Renal cortical epithelial cell (primary cell): ENCODE data around the gene CRTC3. TPM values are rescaled to one million over a fixed set of nuclear protein-coding genes. Genes with fewer than 3 reads are reported as not detected.
A peak's percentile ranks its signal among the peaks of the same experiment; 100 is the strongest.

Source experiments
- DNase-seq: peaks from one replicate; pipeline ENCODE4 v3.0.0-alpha.2; 2011; ENCODE audit warnings: low read depth
- total RNA-seq: library from RNA; depleted of rRNA; stranded (reverse); fragments of >200 nt; gene quantifications from 2 replicates; pipeline ENCODE4 v1.2.3, GENCODE V29; 2014

Gene CRTC3
- total RNA-seq, 1 donor from 2014 or later: 17.3 TPM

DNA sequence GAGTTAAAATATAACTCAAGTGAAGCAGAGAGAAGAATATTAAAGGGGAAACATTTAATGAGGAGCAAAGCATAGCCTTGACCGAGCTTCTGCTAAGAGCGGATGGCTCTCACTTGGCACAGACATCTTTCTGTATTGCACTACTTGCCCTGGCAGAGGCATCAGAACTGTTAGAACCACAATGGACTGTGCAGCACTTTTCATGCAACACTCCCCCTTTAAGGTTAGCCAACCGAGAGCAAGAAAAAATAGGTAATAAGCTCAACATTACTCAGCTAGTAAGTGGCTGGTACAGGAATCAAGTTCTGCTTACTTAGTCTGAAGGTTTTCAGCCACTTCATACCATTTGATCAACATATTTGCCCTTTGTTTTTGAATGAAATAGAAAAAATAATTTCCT, 33.7 kb downstream of the CRTC3 start:
- DNase-seq: no peak

DNA sequence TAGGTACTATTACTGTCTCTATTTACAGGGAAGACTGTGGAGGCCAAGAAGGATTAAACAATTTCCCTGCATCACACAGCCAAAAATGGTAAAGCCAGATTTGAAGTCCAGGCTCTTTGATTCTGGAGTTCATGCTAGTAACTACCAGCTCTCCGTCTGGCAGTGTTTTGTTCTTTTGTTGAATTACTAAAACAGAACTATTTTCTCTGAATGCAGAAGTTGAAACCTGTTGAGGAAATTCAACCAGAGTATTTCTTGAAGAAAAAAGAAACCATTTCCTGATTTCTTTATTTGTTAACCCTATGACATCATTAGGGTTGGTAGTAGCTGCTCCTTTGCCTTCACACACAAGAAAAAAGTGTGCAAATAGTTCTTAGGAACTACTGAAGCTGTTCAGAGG, 34.3 kb downstream of the CRTC3 start:
- no peak for DNase-seq

DNA sequence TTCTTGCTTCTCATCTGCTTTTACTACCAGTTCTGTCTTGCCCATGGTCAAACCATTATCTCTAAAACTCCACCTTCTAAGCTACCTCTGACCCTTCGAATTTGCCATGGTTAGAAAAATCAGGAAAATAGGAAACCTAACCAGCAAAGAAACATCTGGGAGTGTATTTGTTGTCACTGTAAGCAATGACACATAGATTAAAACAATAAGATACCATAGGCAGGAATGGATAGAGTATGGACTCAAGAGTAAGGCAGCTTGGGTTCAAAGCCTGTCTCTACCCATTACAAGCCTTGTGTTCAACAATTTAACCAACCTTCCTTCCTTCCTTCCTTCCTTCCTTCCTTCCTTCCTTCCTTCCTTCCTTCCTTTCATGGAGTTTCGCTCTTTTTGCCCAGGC, 34.9 kb downstream of the CRTC3 start:
- DNase-seq: no peak

DNA sequence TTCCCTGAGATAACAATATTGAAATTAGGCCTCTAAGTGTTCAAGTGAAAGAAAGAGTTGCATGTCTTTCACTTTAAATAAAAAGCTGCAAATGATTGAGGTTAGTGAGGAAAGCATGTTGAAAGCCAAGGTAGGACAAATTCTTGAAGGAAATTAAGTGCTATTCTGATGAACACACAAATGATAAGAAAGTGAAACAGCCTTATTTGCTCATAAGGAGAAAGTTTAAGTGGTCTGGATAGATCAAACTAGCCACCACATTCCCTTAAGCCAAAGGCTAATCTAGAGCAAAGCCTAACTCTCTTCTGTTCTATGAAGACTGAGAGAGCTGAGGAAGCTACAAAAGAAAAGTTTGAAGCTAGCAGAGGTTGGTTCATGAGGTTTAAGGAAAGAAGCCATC, 36.1 kb downstream of the CRTC3 start:
- no peak for DNase-seq

DNA sequence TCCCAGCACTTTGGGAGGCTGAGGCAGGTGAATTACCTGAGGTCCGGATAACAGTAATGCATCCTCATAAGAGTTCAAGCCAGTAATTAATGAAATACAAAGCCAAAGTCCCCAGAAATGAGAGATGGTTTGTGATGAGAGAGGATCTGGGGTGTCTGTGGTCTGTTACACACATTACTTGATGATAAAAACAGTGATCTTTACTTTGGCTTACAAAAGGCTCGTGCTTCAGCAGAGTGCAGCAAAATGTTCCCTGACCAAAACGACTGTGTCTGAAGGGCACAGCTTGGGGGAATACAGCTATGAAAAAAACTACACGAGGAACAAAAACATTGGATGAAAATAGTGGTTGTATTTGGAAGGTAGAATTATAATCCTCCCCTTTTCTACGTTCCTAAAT, 40.9 kb downstream of the CRTC3 start:
- no peak for DNase-seq

DNA sequence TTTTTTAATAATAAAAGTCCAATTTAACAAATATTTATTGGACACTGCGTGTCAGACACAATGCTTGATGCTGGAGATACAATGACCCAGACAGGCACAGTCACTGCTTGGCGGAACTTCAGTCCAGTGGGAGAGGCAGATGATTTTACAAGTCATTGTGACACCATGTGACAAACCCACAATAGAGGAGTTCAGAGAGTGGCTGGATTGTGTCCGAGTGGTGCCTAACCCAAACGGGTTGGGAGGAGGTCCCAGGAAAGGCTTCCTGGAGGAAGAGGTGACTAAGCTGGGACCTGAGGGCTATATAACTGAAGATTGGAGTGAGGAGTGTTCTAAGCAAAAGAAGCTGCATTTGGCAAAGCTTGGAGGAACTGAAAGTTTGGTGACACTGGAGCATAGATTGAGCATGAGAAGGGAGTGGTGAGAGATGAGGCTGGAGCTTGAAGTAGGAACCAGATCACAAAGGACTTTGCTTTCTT, 41.4 kb downstream of the CRTC3 start:
- DNase-seq: no peak

DNA sequence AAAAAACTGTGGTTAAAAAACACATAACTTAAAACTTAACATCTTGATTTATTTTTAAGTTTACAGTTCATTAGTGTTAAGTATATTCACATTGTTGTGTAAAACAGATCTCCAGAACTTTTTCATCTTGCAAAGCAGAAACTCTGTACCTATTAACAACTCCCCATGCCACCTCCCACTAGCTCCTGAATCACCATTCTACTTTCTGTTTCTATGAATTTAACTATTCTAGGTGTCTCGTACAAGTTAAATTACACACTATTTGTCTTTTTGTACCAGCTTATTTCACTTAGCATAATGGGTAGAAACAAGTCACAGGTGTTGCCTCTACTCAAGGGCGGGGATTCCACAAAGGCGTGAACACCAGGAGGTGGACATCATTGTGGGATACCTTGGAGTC, 43.2 kb downstream of the CRTC3 start:
- DNase-seq: no peak

DNA sequence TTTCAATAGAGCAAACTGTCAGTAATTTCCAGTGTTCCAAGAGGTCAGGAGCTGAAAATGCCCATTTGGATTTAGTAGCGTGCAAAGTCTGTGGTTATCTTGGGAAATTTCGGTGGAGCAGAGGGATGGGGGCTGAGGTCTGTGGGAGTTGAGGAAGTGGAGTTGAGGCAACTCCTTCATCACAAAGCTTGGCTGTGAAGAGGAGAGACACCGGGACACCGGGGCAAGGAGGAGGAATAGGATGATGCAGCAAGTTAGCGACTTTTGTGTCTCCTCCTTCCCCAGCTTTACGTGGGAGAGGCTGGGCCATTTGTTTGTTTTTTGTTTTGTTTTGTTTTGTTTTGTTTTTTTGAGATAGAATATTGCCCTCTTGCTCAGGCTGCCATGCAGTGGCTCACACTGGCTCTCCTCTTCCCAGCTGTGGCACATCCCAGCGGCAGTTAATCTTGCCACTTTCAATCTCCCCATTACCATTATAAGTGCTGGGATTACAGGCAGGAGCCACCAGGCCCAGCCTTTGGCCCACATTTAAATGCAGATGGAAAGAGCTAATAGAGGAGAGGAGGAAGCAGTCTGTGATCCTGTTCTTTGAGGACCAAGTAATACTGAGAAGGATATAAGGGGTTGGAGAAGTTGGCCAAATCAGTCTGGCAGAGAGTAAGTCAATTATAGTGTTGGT, 47.1 kb downstream of the CRTC3 start:
- no peak for DNase-seq

DNA sequence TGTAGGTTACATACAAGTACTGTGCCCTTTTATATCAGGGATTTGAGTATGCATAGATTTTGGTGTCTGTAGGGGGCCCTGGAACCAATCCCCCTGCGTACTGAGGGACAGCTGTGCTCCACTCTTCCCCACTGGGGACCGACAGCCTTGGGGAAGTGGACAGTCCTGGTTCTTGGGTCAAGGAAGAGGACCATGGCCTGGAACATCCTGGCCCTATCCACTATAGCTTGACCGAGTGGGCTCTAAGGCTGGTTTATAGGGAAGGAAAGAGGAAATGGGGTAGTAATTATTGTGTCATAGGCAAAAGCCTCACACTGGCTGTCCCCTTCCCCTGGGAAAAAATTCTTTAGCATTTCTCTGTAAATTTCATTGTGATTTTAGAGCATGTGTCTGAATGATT, 49.5 kb downstream of the CRTC3 start:
- DNase-seq: no peak

DNA sequence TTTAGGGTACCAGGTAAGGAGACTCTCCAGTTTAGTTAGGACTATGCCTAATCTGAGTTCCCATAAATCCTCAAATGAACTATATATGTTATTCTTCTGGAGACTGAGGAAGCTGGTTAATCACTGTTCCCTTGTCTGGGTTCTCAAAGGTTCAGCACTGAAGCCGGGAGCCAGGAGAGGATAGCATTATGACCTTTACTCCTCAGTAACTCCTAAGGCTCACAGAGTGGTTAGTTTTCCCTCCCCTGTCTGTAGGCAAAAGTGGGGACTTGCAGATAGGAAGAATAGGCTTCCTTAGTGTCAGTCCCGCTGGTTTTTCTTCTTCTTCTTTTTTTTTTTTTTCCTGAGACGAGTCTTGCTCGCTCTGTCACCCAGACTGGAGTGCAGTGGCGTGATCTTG, 50.4 kb downstream of the CRTC3 start:
- DNase-seq: no peak

DNA sequence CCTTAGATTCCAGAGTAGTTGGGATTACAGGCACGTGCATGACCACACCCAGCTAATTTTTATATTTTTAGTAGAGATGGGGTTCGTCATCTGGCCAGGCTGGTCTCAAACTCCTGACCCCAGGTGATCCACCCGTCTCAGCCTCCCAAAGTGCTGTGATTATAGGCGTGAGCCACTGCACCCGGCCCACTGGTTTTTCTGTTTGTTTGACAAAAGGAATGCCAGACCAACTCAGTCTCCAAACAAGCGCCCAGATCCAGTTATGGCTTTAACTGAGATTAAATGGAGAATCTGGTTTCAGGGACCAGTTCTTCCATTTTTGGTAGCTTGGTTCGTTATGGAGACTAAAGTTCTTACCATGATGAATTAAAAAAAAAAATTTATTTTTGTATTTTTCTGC, 50.8 kb downstream of the CRTC3 start:
- no peak for DNase-seq

DNA sequence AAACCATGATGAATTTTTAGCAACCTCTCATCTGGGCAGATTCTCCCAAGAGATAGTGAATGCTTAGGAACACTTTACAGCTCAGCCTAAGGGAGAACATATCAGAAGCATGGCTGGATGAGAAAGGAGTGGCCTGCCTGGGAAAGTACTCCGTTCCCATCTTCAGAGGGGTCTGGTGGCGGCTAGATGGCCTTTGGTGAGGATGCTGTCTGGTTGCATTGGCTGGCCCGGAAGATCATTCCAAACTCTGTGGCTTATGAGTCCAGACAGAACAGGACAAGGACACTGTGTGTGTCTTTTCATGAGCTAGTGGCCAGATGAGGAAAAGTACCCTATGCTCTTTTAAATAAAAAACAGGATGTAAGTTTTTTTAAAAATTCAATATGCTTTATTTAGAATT, 51.2 kb downstream of the CRTC3 start:
- DNase-seq: no peak

DNA sequence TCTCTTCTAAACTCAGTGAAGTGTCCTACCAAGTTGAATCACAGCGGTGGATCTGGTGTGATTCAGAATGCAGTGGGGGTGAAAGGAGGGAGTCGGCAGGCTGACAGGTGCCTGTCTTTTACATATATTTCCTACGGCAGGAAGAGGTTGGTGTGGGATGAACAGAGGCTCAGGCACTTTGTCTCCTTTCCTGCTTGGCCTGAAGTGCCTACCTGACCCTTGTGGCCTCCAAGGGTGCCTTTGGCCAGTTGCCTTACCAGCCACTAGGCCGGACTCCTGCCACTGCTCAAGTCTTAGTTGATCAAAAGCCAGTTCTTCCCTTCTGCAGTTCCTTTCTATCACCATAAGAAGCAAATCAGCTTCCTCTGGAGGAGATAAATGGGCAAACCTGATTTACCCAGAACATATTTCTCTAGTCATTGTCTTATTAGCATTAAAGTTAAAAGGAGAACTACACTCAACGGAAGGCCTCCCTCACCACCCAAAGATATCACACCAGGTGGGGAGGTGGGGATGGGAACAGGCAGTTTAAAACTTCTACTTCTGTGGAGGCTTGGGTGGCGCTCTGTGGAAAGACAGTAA, 52.1 kb downstream of the CRTC3 start:
- no peak for DNase-seq

DNA sequence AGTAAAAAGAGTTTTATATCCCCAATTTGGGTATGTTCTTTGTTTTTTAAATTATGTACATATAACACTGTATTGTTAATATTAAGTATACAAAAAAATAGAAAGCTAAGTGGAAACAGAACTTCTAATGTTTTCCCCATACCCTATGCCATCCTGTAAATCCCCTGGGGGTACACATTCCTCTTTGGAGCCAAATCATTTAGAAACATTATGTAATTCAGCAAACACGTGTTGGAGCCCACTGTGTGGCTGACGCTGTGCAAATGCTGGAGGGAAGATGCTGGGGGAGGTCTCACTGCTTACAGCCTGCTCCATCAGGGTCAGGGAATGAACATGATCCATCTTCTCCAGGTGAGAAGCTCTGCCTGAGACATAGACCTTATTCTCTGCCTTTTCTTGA, 52.8 kb downstream of the CRTC3 start:
- DNase-seq: no peak

DNA sequence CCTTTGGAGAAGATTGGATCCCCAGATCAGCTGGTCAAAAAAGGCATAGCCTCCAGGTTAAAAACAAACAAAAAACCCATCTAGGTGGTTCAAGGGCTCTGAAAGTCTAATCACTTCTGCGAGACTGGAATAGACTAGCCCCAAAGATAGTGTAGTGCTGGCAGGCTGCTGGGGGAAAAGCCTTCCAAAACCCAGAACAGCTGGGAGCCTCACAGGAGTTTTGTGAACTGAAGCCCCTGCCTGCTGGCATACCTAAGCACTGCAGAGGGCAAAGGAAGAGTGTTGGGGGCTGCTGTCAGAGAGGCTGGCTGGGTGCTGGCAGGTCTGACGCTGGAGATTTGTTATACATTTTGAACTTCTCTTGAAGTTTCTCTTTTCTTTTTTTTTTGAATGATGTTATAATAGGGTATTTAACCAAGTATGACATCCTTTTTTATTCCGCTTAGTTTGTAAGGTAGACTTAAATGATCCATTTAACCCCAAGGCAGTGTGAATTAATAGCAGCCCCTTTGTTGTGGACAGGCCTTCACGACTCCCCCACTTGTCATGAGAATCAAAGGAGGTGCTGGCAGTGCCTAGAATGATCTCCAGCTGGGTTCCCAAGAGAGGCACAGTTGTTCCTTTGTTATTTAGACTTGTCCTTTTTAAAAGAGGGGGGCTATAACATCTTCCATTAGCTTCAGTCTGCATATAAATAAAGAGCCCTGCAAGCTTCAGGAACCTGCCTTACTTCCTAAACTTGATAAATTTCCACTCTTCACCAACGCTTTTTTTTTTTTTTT, 53.9 kb downstream of the CRTC3 start:
- DNase-seq: no peak

DNA sequence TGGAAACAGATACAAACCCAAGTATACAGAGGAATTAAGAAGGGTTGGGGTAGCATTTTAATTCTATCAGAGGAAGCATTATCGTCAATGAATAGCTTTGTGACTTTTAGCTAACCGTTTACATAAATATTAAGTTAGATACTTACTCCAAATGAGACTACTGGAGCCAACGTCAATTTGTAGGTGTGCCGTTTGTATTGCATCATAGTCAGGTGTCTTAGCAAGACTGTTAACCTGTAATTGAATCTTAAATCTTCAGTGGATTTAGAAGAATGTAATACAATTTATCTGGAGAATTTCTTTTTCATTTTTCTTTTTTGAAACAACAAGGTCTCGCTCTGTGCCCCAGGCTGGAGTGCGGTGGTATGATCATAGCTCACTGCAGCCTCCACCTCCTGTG, 55.1 kb downstream of the CRTC3 start:
- no peak for DNase-seq

DNA sequence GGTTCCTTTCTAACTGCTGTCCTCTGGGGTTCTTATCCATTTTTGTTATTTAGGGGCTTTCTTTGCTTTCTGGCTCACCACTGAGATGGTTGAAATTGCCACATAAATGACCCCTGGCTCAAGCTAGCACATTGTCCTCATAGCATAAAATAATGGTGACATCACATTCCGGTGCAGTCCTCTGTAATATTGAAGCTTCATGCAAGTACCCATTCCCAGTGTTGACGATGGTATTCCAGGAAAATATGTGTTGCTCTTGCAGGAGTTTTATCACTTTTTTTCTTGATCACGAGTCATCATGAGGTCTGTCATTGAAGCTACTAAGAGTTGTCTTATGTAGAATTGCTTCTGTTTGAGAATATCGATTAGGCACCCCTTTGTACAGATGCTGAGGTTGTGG, 56.1 kb downstream of the CRTC3 start:
- peak; percentile 25 for DNase-seq

DNA sequence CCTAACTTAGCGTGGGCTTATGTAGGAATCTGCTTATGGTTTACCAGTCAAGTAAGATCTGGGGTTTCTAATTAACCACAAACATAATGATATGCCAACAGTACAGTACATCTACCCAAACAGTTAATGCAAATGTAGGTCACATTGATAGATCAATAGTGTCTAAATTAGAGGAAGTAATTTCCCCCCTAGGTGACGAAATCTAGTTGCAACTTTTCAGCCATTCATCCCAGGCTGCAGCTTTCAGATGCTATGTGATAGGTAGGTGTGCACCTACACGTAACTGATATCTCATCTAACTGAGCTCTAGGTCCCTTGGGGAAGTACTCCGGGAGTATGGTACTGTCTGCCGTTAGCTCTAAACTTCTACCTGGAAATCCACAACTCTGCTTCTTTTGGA, 57.2 kb downstream of the CRTC3 start:
- no peak for DNase-seq

DNA sequence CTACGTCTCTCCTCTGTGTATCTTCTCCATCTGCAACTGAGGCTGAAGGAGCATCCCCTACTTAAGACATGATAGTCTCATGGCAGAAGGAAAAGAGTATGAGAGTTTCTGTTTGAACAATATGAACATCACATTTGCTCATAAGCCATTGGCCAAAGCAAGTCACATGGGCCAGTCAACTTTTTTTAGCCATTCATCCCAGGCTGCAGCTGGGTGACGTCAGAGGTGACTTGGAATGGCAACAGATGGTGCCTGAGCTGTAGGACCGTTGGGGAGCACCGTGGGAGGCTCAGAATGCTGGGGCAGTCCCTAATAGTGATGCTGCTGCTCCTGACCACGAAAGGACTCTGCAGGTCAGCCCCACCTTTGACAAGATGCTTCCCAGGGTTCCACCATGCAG, 58.7 kb downstream of the CRTC3 start:
- DNase-seq: no peak

DNA sequence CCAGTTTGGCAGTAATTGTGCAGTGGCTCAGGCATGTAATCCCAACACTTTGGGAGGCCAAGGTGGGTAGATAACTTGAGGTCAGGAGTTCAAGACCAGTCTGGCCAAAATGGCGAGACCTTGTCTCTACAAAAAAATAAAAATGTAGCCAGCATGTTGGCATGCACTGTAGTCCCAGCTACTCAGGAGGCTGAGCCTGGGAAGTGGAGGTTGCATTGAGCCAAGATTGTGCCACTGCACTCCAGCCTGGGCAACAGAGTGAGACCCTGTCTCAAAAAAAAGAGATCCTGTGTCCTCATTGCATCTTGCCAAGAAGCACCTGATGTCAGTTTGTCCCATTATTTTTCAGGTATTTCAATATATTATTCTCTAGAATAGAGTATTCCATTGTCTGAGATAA, 61.8 kb downstream of the CRTC3 start:
- DNase-seq: no peak

DNA sequence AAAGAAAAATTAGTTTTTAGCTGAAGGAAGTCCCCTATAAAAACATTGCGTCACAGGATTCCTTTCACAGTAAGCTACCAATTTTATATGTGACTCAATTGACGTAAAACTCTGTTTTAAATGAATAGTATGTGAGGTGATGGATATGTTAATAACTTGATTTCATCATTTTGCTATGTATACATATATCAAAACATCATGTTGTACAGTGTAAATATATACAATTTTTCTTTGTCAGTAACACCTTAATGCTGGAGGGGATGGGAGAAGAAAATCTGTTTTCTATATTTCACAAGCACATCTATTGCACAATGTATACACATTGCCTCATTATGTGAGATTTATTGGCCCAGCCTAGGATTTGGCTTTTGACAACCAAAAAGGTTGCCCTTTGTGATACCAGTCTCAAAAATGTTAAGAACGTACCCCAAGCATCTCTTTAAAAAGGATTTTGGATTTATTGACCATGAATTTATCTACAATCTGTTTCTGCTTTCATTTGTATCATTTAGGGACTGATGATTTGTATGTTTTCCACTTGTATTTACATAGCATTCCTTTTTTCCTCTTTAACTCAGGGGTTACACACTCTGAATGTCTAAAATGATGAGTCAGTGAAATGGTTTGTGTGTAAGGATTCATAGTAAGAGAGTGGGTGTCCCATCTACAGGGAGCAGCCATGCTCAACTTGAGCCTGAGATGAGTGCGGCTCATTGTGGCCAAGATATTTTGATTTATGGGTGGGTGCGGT, 62.6 kb downstream of the CRTC3 start:
- DNase-seq: peak; percentile 75

DNA sequence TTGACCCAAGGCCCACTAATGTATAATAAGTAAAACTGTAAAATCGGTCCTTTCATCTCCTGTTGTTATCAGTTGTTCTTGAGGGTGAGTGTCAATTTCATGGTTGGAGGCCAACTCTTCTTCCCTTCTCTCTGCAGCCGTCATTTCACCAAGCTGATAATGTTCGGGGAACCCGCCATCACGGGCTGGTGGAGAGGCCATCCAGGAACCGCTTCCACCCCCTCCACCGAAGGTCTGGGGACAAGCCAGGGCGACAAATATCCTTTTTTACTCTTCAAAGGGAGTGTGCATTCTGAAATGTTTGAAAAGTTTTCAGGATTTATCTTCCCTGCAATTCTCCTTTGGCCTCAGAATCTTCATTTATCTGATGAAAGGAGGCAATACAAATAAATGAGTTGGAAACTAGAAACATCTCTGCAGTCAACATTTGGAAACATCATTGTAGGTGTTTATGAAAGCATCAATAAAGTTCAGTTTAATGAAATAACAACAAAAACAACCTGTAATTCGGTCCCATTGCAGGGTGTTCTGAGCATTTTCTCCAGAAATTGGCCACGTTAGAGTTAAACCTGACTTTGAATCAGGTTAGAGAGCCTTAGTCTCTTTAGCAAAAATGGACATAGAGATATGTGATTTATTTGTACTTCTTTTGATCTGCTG, 63.9 kb downstream of the CRTC3 start:
- no peak for DNase-seq
